Measurements from ENCODE around the gene SNUPN.

GRCh38 chr15:75672646-75673425, 47.3 kb upstream of the SNUPN start:
- no peak for TF ChIP-seq POLR2A (IDR thresholded peaks at IDR 0.05; ENCODE audit: low read length)
- TF ChIP-seq GATA1 (IDR thresholded peaks at IDR 0.05; ENCODE audit: low read depth, low read length): no peak

Measured in erythroblast (primary cell).